Measurements from ENCODE around the gene MIS12.
A peak's percentile ranks its signal among the peaks of the same experiment; 100 is the strongest.

Gene MIS12

DNA sequence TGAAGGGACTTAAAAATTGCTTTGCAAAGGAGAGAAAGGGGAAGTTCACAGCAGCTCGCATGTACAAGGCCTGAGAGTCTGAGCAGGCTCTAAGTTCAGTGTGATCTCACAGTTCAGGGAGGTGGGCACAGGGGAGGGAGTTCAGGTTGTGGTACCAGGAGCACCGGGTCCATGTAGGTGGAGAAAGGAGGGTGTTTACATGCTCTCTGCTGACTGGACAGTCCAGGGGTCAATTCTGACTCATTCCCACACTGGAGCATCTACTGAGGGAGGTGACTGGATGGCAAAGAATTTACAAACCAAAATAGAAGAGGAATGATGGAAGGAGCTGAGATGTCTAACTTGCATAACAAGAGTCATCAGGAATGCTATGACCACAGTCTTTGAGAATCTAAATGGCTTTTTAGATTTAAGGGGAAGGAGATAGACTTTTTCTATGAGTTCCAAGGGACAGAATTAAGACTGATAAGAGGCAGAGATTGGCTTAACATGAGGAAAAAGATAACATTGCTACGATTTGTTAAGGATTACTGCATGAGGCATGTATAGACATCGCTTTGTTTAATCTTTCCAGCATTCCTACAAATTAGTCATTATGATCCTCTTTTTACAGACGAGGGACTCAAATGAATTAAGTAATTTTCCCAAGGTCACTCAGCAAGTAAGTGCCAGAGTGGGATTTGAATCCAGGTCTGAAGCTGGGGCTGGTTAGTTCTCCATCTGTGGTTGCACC is 29.9 kb downstream of the MIS12 start:
- no peak overlapping the region for H2AFZ ChIP-seq (ENCODE audit: low read depth, low read length)
- peak overlapping the region in 1 of 2 experiments; percentile 21 for H2BK12ac ChIP-seq (ENCODE audit: low read length in 2 of 2)
- H2BK5ac ChIP-seq (ENCODE audit: low read depth, low read length, poor library complexity, severe bottlenecking), result peak overlapping the region; percentile 5
- no peak overlapping the region for H4K91ac ChIP-seq (ENCODE audit: low read length)
- H2AK5ac ChIP-seq (ENCODE audit: low read length, severe bottlenecking), result peak overlapping the region; percentile 94
- H3K4me1 ChIP-seq (ENCODE audit: control insufficient read depth, insufficient read depth, low read depth, low read length), result peaks cover 8% of the 10 kb centered on the region
- H4K8ac ChIP-seq (ENCODE audit: low read length), result peak overlapping the region; percentile 78
- no peak overlapping the region for H2BK120ac ChIP-seq (ENCODE audit: low read depth, low read length)
- 2% methylated on average over 4 of the region's 5 CpGs for WGBS
- H3K18ac ChIP-seq (ENCODE audit: low read depth in 1 of 2, low read length in 2 of 2), result peak overlapping the region in 1 of 2 experiments; percentile 74
- H2BK15ac ChIP-seq (ENCODE audit: low read depth, poor library complexity, severe bottlenecking), result no peak overlapping the region
- peak overlapping the region; percentile 62 for H3K9ac ChIP-seq (ENCODE audit: low read length)
- no peak overlapping the region for H3K23ac ChIP-seq (ENCODE audit: low read length in 2 of 2)
- peak overlapping the region; percentile 95 for H3K27ac ChIP-seq (ENCODE audit: low read length, poor library complexity, severe bottlenecking)
- no peaks in the 10 kb centered on the region for H3K27me3 ChIP-seq (ENCODE audit: control insufficient read depth in 1 of 2, insufficient read depth in 1 of 2, low read length in 2 of 2)
- H3K14ac ChIP-seq (ENCODE audit: low read length in 2 of 2), result no peak overlapping the region
- DNase-seq, result peak; percentile 98
- H3K79me1 ChIP-seq (replicated peaks; ENCODE audit: low read length, poor library complexity, severe bottlenecking), result no peaks in the 10 kb centered on the region
- H3K36me3 ChIP-seq (ENCODE audit: control insufficient read depth in 1 of 2, insufficient read depth in 2 of 2, low read depth in 1 of 2, low read length in 2 of 2), result peaks cover 0 to 50% of the 10 kb centered on the region in 2 experiments
- H3K4ac ChIP-seq (ENCODE audit: low read depth in 1 of 2, low read length in 2 of 2), result no peak overlapping the region
- no peak overlapping the region for H3K4me2 ChIP-seq (ENCODE audit: low read length, poor library complexity, severe bottlenecking)
- H3K9me3 ChIP-seq (ENCODE audit: control insufficient read depth, low read length), result no peaks in the 10 kb centered on the region
- H3K4me3 ChIP-seq (ENCODE audit: insufficient read depth in 1 of 2, low read depth in 1 of 2, low read length in 2 of 2), result no peak overlapping the region

DNA sequence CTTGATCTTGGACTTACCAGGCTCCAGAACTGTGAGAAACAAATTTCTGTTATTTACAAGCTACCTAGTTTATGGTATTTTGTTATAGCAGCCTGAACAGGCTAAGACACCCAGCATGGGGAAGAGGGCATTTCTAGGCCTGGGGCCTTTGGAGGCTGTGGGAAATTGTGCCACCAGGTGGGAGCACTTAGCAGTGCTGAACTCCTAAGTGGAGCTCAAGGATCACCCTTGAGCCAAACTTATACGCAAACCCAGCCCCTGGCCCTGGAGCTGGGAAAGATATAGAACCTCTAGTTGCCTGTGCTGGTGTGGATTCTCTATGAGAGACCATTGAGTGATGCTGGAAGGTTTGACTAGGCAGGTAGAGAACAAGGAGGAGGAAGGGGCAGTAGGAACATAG is 36.1 kb downstream of the MIS12 start:
- no peak overlapping the region for H2BK15ac ChIP-seq (ENCODE audit: low read depth, poor library complexity, severe bottlenecking)
- no peak overlapping the region for H3K23ac ChIP-seq (ENCODE audit: low read length in 2 of 2)
- H2BK120ac ChIP-seq (ENCODE audit: low read depth, low read length), result no peak overlapping the region
- no peak overlapping the region for H3K4ac ChIP-seq (ENCODE audit: low read depth in 1 of 2, low read length in 2 of 2)
- no peaks in the 10 kb centered on the region for H3K27me3 ChIP-seq (ENCODE audit: control insufficient read depth in 1 of 2, insufficient read depth in 1 of 2, low read length in 2 of 2)
- H3K9me3 ChIP-seq (ENCODE audit: control insufficient read depth, low read length), result no peaks in the 10 kb centered on the region
- no peak overlapping the region for H3K18ac ChIP-seq (ENCODE audit: low read depth in 1 of 2, low read length in 2 of 2)
- peaks cover 0 to 64% of the 10 kb centered on the region in 2 experiments for H3K36me3 ChIP-seq (ENCODE audit: control insufficient read depth in 1 of 2, insufficient read depth in 2 of 2, low read depth in 1 of 2, low read length in 2 of 2)
- peak overlapping the region; percentile 37 for H2AK5ac ChIP-seq (ENCODE audit: low read length, severe bottlenecking)
- H3K4me2 ChIP-seq (ENCODE audit: low read length, poor library complexity, severe bottlenecking), result no peak overlapping the region
- WGBS, result 100% methylated on average over 1 of the region's 1 CpG
- no peak overlapping the region for H3K9ac ChIP-seq (ENCODE audit: low read length)
- H2BK5ac ChIP-seq (ENCODE audit: low read depth, low read length, poor library complexity, severe bottlenecking), result peak overlapping the region; percentile 39
- peaks cover 11% of the 10 kb centered on the region for H3K4me1 ChIP-seq (ENCODE audit: control insufficient read depth, insufficient read depth, low read depth, low read length)
- no peak overlapping the region for H4K91ac ChIP-seq (ENCODE audit: low read length)
- no peak overlapping the region for H3K14ac ChIP-seq (ENCODE audit: low read length in 2 of 2)
- no peak overlapping the region for H4K8ac ChIP-seq (ENCODE audit: low read length)
- no peak overlapping the region for H2AFZ ChIP-seq (ENCODE audit: low read depth, low read length)
- no peak for DNase-seq
- H3K27ac ChIP-seq (ENCODE audit: low read length, poor library complexity, severe bottlenecking), result no peak overlapping the region
- no peaks in the 10 kb centered on the region for H3K79me1 ChIP-seq (replicated peaks; ENCODE audit: low read length, poor library complexity, severe bottlenecking)
- no peak overlapping the region for H3K4me3 ChIP-seq (ENCODE audit: insufficient read depth in 1 of 2, low read depth in 1 of 2, low read length in 2 of 2)
- H2BK12ac ChIP-seq (ENCODE audit: low read length in 2 of 2), result no peak overlapping the region

DNA sequence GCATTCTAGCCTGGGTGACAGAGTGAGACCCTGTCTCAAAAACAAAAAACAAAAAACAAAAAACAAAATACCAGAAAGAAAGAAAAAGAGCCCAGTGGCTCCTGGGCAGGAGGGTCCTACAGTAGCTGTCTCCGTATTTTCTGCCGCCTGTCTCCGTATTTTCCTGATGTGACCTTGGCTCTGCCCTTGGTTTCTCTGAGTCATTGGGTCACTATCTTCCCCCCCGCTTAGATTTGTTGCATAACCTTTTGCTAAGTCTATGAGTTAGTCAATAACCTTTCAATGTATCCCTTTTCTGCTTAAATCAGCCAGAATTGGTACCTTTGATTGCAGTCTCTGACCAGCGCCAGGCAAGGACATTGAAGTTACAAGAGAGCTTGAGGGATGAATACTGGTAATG is 36.9 kb downstream of the MIS12 start:
- no peak overlapping the region for H2BK12ac ChIP-seq (ENCODE audit: low read length in 2 of 2)
- no peaks in the 10 kb centered on the region for H3K79me1 ChIP-seq (replicated peaks; ENCODE audit: low read length, poor library complexity, severe bottlenecking)
- H2BK120ac ChIP-seq (ENCODE audit: low read depth, low read length), result no peak overlapping the region
- H3K27me3 ChIP-seq (ENCODE audit: control insufficient read depth in 1 of 2, insufficient read depth in 1 of 2, low read length in 2 of 2), result no peaks in the 10 kb centered on the region
- no peak for DNase-seq
- H3K27ac ChIP-seq (ENCODE audit: low read length, poor library complexity, severe bottlenecking), result no peak overlapping the region
- no peak overlapping the region for H3K23ac ChIP-seq (ENCODE audit: low read length in 2 of 2)
- H3K14ac ChIP-seq (ENCODE audit: low read length in 2 of 2), result no peak overlapping the region
- no peak overlapping the region for H3K9ac ChIP-seq (ENCODE audit: low read length)
- no peak overlapping the region for H3K4ac ChIP-seq (ENCODE audit: low read depth in 1 of 2, low read length in 2 of 2)
- H2BK15ac ChIP-seq (ENCODE audit: low read depth, poor library complexity, severe bottlenecking), result no peak overlapping the region
- H3K4me3 ChIP-seq (ENCODE audit: insufficient read depth in 1 of 2, low read depth in 1 of 2, low read length in 2 of 2), result no peak overlapping the region
- H3K36me3 ChIP-seq (ENCODE audit: control insufficient read depth in 1 of 2, insufficient read depth in 2 of 2, low read depth in 1 of 2, low read length in 2 of 2), result peaks cover 0 to 65% of the 10 kb centered on the region in 2 experiments
- no peak overlapping the region for H2BK5ac ChIP-seq (ENCODE audit: low read depth, low read length, poor library complexity, severe bottlenecking)
- no peak overlapping the region for H4K8ac ChIP-seq (ENCODE audit: low read length)
- no peak overlapping the region for H3K18ac ChIP-seq (ENCODE audit: low read depth in 1 of 2, low read length in 2 of 2)
- peak overlapping the region; percentile 35 for H2AK5ac ChIP-seq (ENCODE audit: low read length, severe bottlenecking)
- peaks cover 15% of the 10 kb centered on the region for H3K4me1 ChIP-seq (ENCODE audit: control insufficient read depth, insufficient read depth, low read depth, low read length)
- H3K4me2 ChIP-seq (ENCODE audit: low read length, poor library complexity, severe bottlenecking), result no peak overlapping the region
- no peak overlapping the region for H4K91ac ChIP-seq (ENCODE audit: low read length)
- 86% methylated on average over 5 of the region's 5 CpGs for whole genome bisulfite sequencing
- no peaks in the 10 kb centered on the region for H3K9me3 ChIP-seq (ENCODE audit: control insufficient read depth, low read length)
- no peak overlapping the region for H2AFZ ChIP-seq (ENCODE audit: low read depth, low read length)

GRCh38 chr17:5526821-5527598 is 40.6 kb downstream of the MIS12 start:
- H2BK15ac ChIP-seq (ENCODE audit: low read depth, poor library complexity, severe bottlenecking), result peak overlapping the region; percentile 39
- peak overlapping the region; percentile 35 for H2BK120ac ChIP-seq (ENCODE audit: low read depth, low read length)
- peak overlapping the region in 1 of 2 experiments; percentile 10 for H3K4me3 ChIP-seq (ENCODE audit: insufficient read depth in 1 of 2, low read depth in 1 of 2, low read length in 2 of 2)
- H3K9me3 ChIP-seq (ENCODE audit: control insufficient read depth, low read length), result no peaks in the 10 kb centered on the region
- H3K79me1 ChIP-seq (replicated peaks; ENCODE audit: low read length, poor library complexity, severe bottlenecking), result no peaks in the 10 kb centered on the region
- H3K36me3 ChIP-seq (ENCODE audit: control insufficient read depth in 1 of 2, insufficient read depth in 2 of 2, low read depth in 1 of 2, low read length in 2 of 2), result peaks cover 0 to 75% of the 10 kb centered on the region in 2 experiments
- peak overlapping the region; percentile 87 for H4K8ac ChIP-seq (ENCODE audit: low read length)
- peak overlapping the region; percentile 81 to 91 for H3K18ac ChIP-seq (ENCODE audit: low read depth in 1 of 2, low read length in 2 of 2)
- peaks cover 18% of the 10 kb centered on the region for H3K4me1 ChIP-seq (ENCODE audit: control insufficient read depth, insufficient read depth, low read depth, low read length)
- WGBS, result 44% methylated on average over 14 of the region's 14 CpGs
- H3K4me2 ChIP-seq (ENCODE audit: low read length, poor library complexity, severe bottlenecking), result no peak overlapping the region
- peak overlapping the region; percentile 84 for H4K91ac ChIP-seq (ENCODE audit: low read length)
- peak overlapping the region; percentile 70 for H3K9ac ChIP-seq (ENCODE audit: low read length)
- peak overlapping the region; percentile 93 to 96 for H3K4ac ChIP-seq (ENCODE audit: low read depth in 1 of 2, low read length in 2 of 2)
- H2AFZ ChIP-seq (ENCODE audit: low read depth, low read length), result no peak overlapping the region
- peak; percentile 99 for DNase-seq
- H3K14ac ChIP-seq (ENCODE audit: low read length in 2 of 2), result peak overlapping the region in 1 of 2 experiments; percentile 44
- H3K27me3 ChIP-seq (ENCODE audit: control insufficient read depth in 1 of 2, insufficient read depth in 1 of 2, low read length in 2 of 2), result no peaks in the 10 kb centered on the region
- peak overlapping the region; percentile 85 for H2BK5ac ChIP-seq (ENCODE audit: low read depth, low read length, poor library complexity, severe bottlenecking)
- peak overlapping the region; percentile 55 for H2AK5ac ChIP-seq (ENCODE audit: low read length, severe bottlenecking)
- H3K23ac ChIP-seq (ENCODE audit: low read length in 2 of 2), result no peak overlapping the region
- peak overlapping the region; percentile 96 for H3K27ac ChIP-seq (ENCODE audit: low read length, poor library complexity, severe bottlenecking)
- H2BK12ac ChIP-seq (ENCODE audit: low read length in 2 of 2), result peak overlapping the region; percentile 94 to 99
